ENCODE results near the gene PLXND1.

PLXND1 gene

GRCh38 chr3:129584631-129585030, 21.8 kb downstream of the PLXND1 start:
- DNase-seq (ENCODE audit: low read depth), result no peak

GRCh38 chr3:129583289-129583688, 23.2 kb downstream of the PLXND1 start:
- no peak for DNase-seq (ENCODE audit: low read depth)

- DNase-seq (ENCODE audit: low read depth), result no peak
Observed at GRCh38 chr3:129582799-129583198, 23.7 kb downstream of the PLXND1 start.

- no peak for DNase-seq (ENCODE audit: low read depth)
Observed at GRCh38 chr3:129581623-129582022, 24.9 kb downstream of the PLXND1 start.

GRCh38 chr3:129579991-129580390, 26.5 kb downstream of the PLXND1 start:
- no peak for DNase-seq (ENCODE audit: low read depth)

- DNase-seq (ENCODE audit: low read depth), result no peak
Observed at GRCh38 chr3:129577925-129578786, 28.3 kb downstream of the PLXND1 start.

- DNase-seq (ENCODE audit: low read depth), result no peak
Observed at GRCh38 chr3:129577366-129577765, 29.1 kb downstream of the PLXND1 start.

GRCh38 chr3:129576514-129577352, 29.7 kb downstream of the PLXND1 start:
- no peak for DNase-seq (ENCODE audit: low read depth)

- DNase-seq (ENCODE audit: low read depth), result no peak
Observed at GRCh38 chr3:129575997-129576384, 30.5 kb downstream of the PLXND1 start.

GRCh38 chr3:129575233-129575996, 31.1 kb downstream of the PLXND1 start:
- no peak for DNase-seq (ENCODE audit: low read depth)

GRCh38 chr3:129574206-129574605, 32.3 kb downstream of the PLXND1 start:
- no peak for DNase-seq (ENCODE audit: low read depth)

- no peak for DNase-seq (ENCODE audit: low read depth)
Observed at GRCh38 chr3:129573493-129573892, 33.0 kb downstream of the PLXND1 start.

- no peak for DNase-seq (ENCODE audit: low read depth)
Observed at GRCh38 chr3:129572603-129573002, 33.9 kb downstream of the PLXND1 start.

GRCh38 chr3:129571605-129572547, 34.6 kb downstream of the PLXND1 start:
- no peak for DNase-seq (ENCODE audit: low read depth)

GRCh38 chr3:129569856-129570255, 36.6 kb downstream of the PLXND1 start:
- DNase-seq (ENCODE audit: low read depth), result no peak

GRCh38 chr3:129567939-129568338, 38.5 kb downstream of the PLXND1 start:
- no peak for DNase-seq (ENCODE audit: low read depth)

GRCh38 chr3:129567176-129567705, 39.2 kb downstream of the PLXND1 start:
- no peak for DNase-seq (ENCODE audit: low read depth)

- no peak for DNase-seq (ENCODE audit: low read depth)
Observed at GRCh38 chr3:129565902-129566301, 40.6 kb downstream of the PLXND1 start.

- DNase-seq (ENCODE audit: low read depth), result no peak
Observed at GRCh38 chr3:129564981-129565644, 41.4 kb downstream of the PLXND1 start.

GRCh38 chr3:129563850-129564535, 42.5 kb downstream of the PLXND1 start:
- DNase-seq (ENCODE audit: low read depth), result no peak

All from HS-27A (cell line).